ENCODE measurements around the gene ADGRV1.
"Not testable (repeated sequence)": the region's sequence is repeated elsewhere in the genome, so short reads cannot be mapped to it uniquely, and the experiment has no call there.

ADGRV1 gene

GRCh38 chr5:90902170-90902569 lies 343.6 kb downstream of the ADGRV1 start:
- no peak for DNase-seq (ENCODE audit: low read depth in 2 of 2)

DNA sequence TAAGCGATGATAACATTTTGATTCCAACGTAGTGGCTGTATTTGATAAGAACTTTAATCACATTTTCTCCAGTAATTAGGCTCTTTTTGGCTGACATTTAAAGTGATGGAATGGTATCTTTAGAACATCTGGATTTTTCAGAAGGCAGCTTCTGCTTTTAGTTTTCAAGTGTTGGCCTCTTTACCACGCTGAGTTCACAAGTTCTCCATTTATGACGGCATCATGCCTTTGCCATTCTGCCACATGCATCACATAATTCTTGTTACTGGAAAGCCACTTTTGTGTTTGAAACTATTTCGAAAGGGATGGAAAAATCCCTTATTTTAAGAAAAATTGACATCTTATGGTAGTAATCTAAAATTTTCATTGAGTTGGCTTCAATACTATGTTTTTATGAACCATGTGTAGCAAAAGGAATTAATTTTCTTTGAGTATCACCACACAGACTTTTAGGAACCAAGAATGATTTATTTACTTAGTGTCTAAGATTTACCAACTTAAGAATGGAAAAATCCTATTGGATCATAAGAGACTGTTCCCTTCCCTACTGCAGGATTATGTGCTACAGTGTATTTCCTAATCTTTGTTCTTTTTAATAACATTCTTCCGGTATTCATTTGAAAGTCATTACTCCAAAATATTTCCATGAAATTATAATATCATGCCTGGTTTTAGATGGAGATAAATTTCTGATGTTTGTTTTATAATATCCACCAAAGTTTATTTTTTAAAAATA lies 344.2 kb downstream of the ADGRV1 start:
- no peak for DNase-seq (ENCODE audit: low read depth in 2 of 2)

DNA sequence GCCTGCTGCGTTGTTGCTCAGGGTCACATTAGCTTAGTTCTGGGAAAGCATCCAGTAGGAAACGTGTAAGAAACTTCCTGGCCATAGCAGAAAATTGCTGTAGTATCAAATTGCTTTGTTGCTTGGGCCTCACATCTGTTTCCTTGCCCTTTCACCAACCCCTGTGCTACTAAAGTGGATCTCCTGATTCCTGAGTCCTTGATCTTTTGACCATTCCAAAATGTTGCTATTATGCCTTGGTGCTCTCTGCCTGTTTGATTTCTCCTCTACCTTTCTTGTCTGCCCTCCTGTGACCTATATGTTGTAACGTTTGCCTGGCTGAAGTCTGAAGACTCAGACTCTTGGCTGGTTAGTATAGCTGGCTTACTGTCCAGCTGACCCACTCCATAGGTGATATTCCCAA lies 350.5 kb downstream of the ADGRV1 start:
- no peak for DNase-seq (ENCODE audit: low read depth in 2 of 2)

DNA sequence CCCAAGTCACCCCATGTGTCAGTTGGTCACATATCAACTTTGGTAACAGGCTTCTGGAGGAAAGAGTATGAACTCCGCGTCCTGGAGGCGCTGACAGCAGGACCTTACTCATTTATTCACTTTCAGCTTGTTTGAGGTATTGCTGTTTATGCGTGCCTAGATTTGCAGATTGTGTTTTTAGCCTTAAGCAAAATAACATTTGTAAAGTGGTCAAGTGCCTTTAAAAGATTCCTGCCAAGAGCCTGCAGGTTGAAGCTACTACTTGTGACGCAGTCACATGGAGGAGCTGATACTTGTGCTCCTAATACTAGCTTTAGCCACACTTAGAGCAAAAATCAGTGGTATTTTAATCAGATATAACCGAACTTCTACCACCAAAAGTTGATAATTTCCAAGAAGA lies 351.3 kb downstream of the ADGRV1 start:
- no peak for DNase-seq (ENCODE audit: low read depth in 2 of 2)

GRCh38 chr5:90911169-90911568 lies 352.6 kb downstream of the ADGRV1 start:
- no peak for DNase-seq (ENCODE audit: low read depth in 2 of 2)

DNA sequence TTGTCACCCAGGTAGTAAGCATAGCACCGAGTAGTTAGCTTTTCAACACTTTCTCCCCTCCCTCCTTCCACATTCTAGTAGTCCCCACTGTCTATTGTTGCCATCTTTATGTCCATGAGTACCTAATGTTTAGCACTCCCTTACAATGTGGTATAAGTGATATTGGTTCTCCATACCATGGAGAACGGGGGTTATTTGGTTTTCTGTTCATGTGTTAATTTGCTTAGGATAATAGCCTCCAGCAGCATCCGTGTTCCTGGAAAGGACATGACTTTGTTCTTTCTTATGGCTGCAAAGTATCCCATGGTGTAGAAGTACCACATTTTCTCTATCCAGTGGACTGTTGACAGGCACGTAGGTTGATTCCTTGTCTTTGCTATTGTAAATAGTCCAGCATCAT lies 353.9 kb downstream of the ADGRV1 start:
- no peak for DNase-seq (ENCODE audit: low read depth in 2 of 2)

DNA sequence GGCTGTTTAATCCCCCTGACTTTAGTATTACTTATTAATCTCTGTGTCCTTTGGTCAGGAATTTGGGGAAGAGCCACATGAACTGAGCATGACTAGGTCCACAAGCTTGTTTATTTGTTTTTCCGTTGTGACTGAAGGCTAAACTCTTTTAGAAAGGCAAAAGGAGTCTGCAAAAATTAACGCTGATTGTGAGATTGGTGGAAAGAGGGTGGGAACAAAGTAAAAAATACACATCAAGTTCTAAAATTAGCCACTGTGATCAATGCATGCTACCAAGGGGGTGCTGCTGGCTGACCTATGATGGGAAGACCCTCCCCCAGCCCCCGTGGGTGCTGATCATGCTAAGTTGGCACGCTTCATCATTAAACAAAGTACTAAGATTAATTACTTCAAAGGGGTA lies 356.8 kb downstream of the ADGRV1 start:
- no peak for DNase-seq (ENCODE audit: low read depth in 2 of 2)

DNA sequence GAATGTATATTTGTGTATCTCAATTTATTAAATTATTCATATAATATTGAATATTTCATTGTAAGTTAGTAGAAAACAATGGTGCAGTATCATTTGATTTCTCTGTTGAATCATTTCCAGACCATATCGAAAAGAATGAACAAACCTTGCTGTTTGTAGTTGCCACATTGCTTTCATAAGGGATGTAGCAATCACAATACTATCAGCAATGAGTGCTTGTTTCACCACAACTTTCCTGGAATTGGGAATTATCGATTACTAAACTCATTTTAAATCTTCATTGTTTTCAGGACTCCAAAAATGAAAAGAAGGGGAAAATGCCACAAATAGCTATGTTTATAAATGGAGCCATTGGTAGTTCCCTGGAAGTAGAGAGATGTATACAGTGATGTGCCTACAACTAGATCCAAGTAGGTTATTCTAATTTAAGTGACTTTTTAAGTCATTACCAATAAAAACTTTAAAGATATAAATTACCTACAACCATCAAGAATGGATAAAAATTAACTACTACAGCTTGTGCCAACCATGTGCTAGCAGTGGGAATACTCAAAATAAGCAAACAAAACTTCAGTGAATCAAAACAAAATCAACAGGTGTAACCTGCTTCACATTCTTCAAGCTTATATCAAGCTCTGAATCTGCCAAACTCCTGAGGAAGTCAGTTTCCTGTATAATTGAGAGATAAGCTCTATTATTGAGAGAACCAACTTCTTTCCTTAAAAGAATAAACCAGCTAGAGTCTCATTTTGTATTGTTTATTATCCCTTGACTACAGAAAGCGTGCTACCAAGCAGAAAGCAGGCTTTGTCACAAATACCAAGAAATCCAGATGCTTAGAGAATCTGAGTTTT lies 358.6 kb downstream of the ADGRV1 start:
- DNase-seq (ENCODE audit: low read depth in 2 of 2), result no peak

DNA sequence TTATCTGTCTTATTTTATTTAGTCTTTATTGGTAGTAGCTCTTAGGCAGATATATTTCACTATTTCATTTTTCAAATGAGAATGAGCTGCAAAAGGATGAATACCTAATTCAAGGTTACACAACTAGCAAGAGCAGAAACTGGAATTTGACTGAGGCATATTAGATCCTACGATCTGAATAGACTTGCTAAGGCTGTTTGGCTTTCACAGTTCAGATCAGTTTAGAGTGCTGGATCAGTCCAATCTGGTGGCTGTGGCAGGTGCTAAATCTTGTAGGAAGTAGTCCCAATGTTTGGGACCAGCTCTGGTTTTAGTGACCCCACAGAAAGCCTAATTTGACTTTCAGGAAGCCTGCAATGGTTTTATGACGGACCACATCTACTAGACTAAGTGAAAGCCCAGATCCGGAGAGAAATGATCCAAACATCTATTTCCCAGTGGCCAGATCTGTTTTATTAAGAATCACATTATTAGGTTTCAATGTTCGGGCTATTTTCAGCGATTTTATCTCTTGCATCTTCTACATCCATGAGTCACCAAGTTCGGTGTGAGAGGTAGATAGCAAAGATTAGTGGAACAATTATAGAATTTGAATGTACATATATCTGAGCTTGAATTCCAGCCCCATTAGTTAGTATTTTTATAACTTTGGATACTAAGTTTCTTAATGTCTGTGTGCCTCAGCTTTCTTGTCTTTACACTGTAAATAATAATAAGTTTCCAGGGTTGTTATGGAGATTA lies 359.5 kb downstream of the ADGRV1 start:
- no peak for DNase-seq (ENCODE audit: low read depth in 2 of 2)

DNA sequence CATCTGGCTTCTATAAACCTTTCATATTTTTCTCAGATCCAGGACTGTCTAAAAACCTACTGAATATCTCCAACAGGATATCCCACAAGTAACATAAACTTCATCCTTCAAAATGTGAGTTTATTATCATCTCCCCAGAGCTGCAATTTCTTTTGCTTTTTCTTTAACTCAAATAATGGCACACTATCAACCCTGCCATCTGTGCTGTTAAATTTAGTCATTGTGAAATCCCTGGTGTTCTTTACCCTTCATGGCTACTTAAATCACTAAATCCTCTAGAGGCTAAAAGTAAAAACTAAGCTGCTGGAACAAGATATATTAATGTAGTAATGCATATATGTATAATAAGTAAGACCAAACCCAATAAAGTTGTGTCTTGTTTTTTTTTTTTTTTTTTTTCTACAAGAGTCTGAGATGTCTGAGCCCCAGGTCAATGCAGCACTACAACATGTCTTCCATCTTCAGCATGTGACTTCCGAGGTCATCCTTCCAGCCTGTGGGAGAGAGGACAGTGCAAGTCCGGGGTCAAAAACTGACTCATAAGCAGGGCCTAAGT lies 362.9 kb downstream of the ADGRV1 start:
- DNase-seq (ENCODE audit: low read depth in 2 of 2), result no peak

GRCh38 chr5:90924222-90924621 lies 365.6 kb downstream of the ADGRV1 start:
- DNase-seq (ENCODE audit: low read depth in 2 of 2), result not testable (repeated sequence)

DNA sequence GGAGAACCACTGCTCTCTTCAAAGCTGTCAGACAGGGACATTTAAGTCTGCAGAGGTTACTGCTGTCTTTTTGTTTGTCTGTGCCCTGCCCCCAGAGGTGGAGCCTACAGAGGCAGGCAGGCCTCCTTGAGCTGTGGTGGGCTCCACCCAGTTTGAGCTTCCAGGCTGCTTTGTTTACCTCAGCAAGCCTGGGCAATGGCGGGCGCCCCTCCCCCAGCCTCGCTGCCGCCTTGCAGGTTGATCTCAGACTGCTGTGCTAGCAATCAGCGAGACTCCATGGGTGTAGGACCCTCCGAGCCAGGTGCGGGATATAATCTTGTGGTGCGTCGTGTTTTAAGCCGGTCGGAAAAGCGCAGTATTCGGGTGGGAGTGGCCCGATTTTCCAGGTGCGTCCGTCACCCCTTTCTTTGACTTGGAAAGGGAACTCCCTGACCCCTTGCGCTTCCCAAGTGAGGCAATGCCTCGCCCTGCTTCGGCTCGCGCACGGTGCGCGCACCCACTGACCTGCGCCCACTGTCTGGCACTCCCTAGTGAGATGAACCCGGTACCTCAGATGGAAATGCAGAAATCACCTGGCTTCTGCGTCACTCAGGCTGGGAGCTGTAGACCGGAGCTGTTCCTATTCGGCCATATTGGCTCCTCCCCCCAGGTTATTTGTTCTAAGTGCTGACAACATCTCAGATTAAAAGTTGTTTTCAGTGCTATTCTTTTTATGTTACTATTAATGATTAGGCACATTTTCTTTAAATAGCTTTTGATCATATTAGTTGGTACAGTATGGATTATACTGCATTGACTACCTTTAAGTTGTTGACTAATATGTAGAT lies 370.6 kb downstream of the ADGRV1 start:
- DNase-seq (ENCODE audit: low read depth in 2 of 2), result not testable (repeated sequence)

- no peak for DNase-seq (ENCODE audit: low read depth in 2 of 2)
Measured at GRCh38 chr5:90930062-90930461, 371.5 kb downstream of the ADGRV1 start.

DNA sequence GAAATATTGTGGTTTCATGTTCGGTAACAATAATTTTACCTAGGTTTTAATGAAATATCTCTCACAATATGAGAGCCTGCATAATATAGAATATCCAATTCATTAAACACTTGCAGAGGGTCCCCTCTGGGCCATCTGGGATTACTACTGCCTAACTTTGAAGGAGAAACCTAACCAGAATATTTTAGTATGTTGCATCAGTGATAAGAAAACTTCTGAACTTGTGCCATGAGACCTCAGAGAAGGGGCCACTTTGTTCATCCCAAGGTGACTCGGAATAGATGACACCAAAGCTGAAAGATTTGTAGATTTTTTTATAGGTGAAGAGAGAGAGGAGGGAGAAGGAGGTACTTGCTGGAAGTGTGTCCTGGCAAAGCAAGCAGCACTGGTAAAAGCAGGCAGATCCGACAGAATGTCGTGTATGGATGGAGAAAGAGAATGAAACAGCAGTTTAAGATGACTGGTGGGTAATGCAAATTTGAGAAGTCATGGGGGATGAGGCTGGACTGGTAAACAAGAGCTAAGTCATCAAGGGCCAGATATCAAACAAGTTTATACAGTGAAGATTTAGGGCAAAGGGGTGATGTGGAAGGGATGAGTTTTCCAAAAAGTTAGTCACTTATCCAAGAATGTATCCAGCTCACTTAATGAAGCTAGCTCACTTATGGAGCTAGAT lies 372.3 kb downstream of the ADGRV1 start:
- DNase-seq (ENCODE audit: low read depth in 2 of 2), result no peak

- peak in 1 of 2 donors; percentile 23 for DNase-seq (ENCODE audit: low read depth in 2 of 2)
Measured at GRCh38 chr5:90932052-90932699, 373.6 kb downstream of the ADGRV1 start.

DNA sequence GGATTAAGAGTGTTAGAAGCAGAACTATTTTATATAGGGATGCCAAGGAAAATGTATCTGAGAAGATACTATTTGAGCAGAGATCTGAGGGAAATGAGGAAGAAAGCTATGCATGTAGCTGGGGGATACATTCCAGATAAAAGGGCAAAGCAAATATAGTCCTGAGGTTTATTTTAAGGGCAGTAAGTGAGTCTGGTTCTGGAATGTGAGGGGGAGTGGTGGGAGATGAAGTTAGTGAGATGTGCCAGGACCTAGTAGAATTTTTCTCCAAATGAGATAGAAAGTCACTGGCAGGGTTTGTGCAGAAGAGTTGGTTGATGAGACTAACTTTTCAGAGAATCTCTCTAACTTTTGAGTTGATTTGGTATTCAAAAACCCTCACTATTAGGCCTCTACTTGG lies 374.7 kb downstream of the ADGRV1 start:
- DNase-seq (ENCODE audit: low read depth in 2 of 2), result no peak

GRCh38 chr5:90934091-90934719 lies 375.6 kb downstream of the ADGRV1 start:
- DNase-seq (ENCODE audit: low read depth in 2 of 2), result no peak

- no peak for DNase-seq (ENCODE audit: low read depth in 2 of 2)
Measured at GRCh38 chr5:90934738-90935137, 376.1 kb downstream of the ADGRV1 start.

GRCh38 chr5:90939211-90939610 lies 380.6 kb downstream of the ADGRV1 start:
- no peak for DNase-seq (ENCODE audit: low read depth in 2 of 2)
